Measurements from ENCODE around the gene PARG. TPM values are rescaled to one million over a fixed set of nuclear protein-coding genes. Genes with fewer than 3 reads are reported as not detected.

The PARG gene
- total RNA-seq, 1 experiment from 2014 or later, result 42.4 TPM

DNA sequence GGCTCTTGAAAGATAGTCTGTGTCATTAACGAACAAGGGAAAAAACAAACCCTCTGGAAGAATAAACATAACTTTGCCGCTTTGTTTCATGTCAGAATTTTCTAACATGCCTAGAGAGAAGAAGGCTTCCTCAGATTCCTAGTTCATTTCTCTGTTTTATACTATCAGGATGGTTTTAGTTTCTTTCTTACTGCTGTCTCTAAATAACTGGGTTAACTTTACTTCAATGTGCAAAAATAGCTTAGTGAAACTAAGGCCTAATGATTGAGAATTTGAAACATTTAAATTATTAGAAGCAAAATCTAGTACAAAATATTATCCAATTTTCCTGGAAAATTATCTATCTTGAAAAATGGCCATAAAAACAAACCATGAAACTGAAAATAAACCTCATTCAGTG is 107.6 kb downstream of the PARG start:
- Histone ChIP-seq H3K4me1 (ENCODE audit: insufficient read depth, low read length, poor library complexity, severe bottlenecking) (peaks cover 69% of the 10 kb centered on the region), H3K4me3 (ENCODE audit: low read depth, low read length, poor library complexity, severe bottlenecking) (no peak overlapping the region), H3K9me3 (ENCODE audit: low read depth, low read length, poor library complexity, severe bottlenecking) (no peaks in the 10 kb centered on the region), H3K27me3 (replicated peaks; ENCODE audit: insufficient read depth, low read depth, low read length, poor library complexity) (no peaks in the 10 kb centered on the region), H3K36me3 (ENCODE audit: insufficient read depth, low read length, poor library complexity, severe bottlenecking) (peaks cover 5% of the 10 kb centered on the region), H3K27ac (ENCODE audit: low read depth, low read length, poor library complexity, severe bottlenecking) (no peak overlapping the region)
- intact Hi-C loops (cut with micrococcal nuclease; ENCODE audit: unreplicated experiment), result no loop called here
- no peak for DNase-seq (ENCODE audit: low spot score)
- POLR2A ChIA-PET (ENCODE audit: low non-redundant PET), result no interaction called here
- CTCF ChIA-PET, result no interaction called here
- BruUV-seq (replicated peaks), result no TSS peak
- TF ChIP-seq, protein P1, sequence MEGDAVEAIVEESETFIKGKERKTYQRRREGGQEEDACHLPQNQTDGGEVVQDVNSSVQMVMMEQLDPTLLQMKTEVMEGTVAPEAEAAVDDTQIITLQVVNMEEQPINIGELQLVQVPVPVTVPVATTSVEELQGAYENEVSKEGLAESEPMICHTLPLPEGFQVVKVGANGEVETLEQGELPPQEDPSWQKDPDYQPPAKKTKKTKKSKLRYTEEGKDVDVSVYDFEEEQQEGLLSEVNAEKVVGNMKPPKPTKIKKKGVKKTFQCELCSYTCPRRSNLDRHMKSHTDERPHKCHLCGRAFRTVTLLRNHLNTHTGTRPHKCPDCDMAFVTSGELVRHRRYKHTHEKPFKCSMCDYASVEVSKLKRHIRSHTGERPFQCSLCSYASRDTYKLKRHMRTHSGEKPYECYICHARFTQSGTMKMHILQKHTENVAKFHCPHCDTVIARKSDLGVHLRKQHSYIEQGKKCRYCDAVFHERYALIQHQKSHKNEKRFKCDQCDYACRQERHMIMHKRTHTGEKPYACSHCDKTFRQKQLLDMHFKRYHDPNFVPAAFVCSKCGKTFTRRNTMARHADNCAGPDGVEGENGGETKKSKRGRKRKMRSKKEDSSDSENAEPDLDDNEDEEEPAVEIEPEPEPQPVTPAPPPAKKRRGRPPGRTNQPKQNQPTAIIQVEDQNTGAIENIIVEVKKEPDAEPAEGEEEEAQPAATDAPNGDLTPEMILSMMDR (conservative IDR thresholded peaks at IDR 0.05; ENCODE audit: low read depth, low read length), result no peak
- no peak for TF ChIP-seq EZH2 (IDR thresholded peaks at IDR 0.05; ENCODE audit: borderline replicate concordance, low read depth, low read length, poor library complexity, severe bottlenecking)

DNA sequence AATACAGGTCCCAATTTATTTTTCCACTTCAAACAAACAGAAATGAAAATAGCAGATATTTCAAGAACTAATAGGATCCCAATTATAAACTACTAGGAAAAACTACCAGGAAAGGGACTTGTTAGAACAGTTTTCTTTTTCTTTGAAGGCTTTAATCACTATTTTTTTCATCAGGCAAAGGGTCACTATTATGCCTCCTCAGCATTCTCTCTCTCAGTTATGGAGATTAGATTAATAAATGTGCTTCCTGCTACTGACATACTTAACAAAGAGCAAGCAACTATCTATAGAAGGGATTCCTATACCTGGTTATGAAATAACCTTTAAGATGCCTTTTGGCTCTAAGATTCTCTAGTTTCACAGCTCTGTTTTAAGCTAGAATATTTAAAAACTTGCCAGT is 108.7 kb downstream of the PARG start:
- ChIA-PET POLR2A (ENCODE audit: low non-redundant PET) (interaction anchor here (0.5 kb wide), 1 partner anchor 19 kb away, joined by 3 read pairs; no protein-coding TSS in a partner anchor), CTCF (no interaction called here)
- no TSS peak for BruUV-seq (replicated peaks)

DNA sequence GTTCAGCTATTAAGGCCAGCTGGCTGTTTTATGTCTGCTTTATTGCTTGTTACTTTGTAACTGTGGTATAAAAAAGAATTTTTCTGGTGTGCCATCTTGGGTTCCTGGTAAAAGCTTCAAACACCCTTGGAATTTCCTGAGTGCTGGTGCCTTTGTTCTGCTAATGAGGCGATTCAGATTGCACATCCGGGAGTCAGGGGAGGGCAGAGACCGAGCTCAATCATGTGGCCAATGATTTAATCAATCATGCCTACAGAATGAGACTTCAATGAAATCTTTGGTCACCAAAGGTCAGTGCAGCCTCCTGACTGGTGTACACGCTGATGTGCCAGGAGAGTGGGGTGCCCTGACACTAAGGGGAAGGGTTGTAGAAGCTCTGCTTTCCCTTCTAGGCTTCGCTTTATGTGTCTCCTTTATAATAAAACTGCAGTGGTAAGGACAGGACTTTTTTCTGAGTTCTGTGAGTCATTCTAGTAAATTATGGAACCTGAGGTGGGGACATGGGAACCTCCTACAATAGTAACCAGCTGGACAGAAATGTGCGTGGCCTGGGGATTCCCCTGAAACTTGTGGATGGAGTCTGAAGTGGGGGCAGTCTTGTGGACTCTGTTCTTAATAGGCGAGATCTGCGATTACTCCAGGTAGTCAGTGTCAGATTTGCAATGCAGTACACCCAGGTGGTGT is 110.3 kb downstream of the PARG start:
- peaks cover 57% of the 10 kb centered on the region for H3K4me1 ChIP-seq (ENCODE audit: insufficient read depth, low read length, poor library complexity, severe bottlenecking)
- H3K27me3 ChIP-seq (replicated peaks; ENCODE audit: insufficient read depth, low read depth, low read length, poor library complexity), result no peaks in the 10 kb centered on the region
- intact Hi-C loops (cut with micrococcal nuclease; ENCODE audit: unreplicated experiment), result no loop called here
- no TSS peak for BruUV-seq (replicated peaks)
- no peak overlapping the region for H3K4me3 ChIP-seq (ENCODE audit: low read depth, low read length, poor library complexity, severe bottlenecking)
- DNase-seq (ENCODE audit: low spot score), result peak; percentile 92
- TF ChIP-seq, protein P1 (conservative IDR thresholded peaks at IDR 0.05; ENCODE audit: low read depth, low read length), result no peak
- TF ChIP-seq EZH2 (IDR thresholded peaks at IDR 0.05; ENCODE audit: borderline replicate concordance, low read depth, low read length, poor library complexity, severe bottlenecking), result no peak
- H3K9me3 ChIP-seq (ENCODE audit: low read depth, low read length, poor library complexity, severe bottlenecking), result no peaks in the 10 kb centered on the region
- CTCF ChIA-PET, result interaction anchor here (0.5 kb wide), 1 partner anchor 15 kb away, joined by 5 read pairs; no protein-coding TSS in a partner anchor
- H3K36me3 ChIP-seq (ENCODE audit: insufficient read depth, low read length, poor library complexity, severe bottlenecking), result no peaks in the 10 kb centered on the region
- H3K27ac ChIP-seq (ENCODE audit: low read depth, low read length, poor library complexity, severe bottlenecking), result peak overlapping the region; percentile 69
- POLR2A ChIA-PET (ENCODE audit: low non-redundant PET), result no interaction called here

More for the DNA sequence above, 108.7 kb downstream of the PARG start:
- H3K9me3 ChIP-seq (ENCODE audit: low read depth, low read length, poor library complexity, severe bottlenecking), result no peaks in the 10 kb centered on the region
- TF ChIP-seq EZH2 (IDR thresholded peaks at IDR 0.05; ENCODE audit: borderline replicate concordance, low read depth, low read length, poor library complexity, severe bottlenecking), result no peak
- TF ChIP-seq, protein P1 (conservative IDR thresholded peaks at IDR 0.05; ENCODE audit: low read depth, low read length), result no peak
- H3K36me3 ChIP-seq (ENCODE audit: insufficient read depth, low read length, poor library complexity, severe bottlenecking), result no peaks in the 10 kb centered on the region
- intact Hi-C loops (cut with micrococcal nuclease; ENCODE audit: unreplicated experiment), result no loop called here
- peak; percentile 14 for DNase-seq (ENCODE audit: low spot score)
- no peak overlapping the region for H3K4me3 ChIP-seq (ENCODE audit: low read depth, low read length, poor library complexity, severe bottlenecking)
- H3K27me3 ChIP-seq (replicated peaks; ENCODE audit: insufficient read depth, low read depth, low read length, poor library complexity), result no peaks in the 10 kb centered on the region
- H3K4me1 ChIP-seq (ENCODE audit: insufficient read depth, low read length, poor library complexity, severe bottlenecking), result peaks cover 70% of the 10 kb centered on the region
- H3K27ac ChIP-seq (ENCODE audit: low read depth, low read length, poor library complexity, severe bottlenecking), result no peak overlapping the region

Measured in A673 (cell line).